HepG2 (cell line): ENCODE results near the gene TUBA4B. TPM values are rescaled to one million over a fixed set of nuclear protein-coding genes. Genes with fewer than 3 reads are reported as not detected.

Source experiments
- ATRX ChIP-seq: sonication (generic); formaldehyde crosslinking; IDR thresholded peaks from 2 replicates; pipeline ENCODE4 v1.4.0; 2020; ENCODE audit warnings: missing genetic modification reagents, borderline replicate concordance
- HDAC1 ChIP-seq: sonication (generic); formaldehyde crosslinking; IDR thresholded peaks from 2 replicates; pipeline ENCODE4 v1.5.1; 2020; ENCODE audit warnings: mild to moderate bottlenecking, missing genetic modification reagents
- KDM5A ChIP-seq: fragments of 200-600 bp; sonication (generic); IDR thresholded peaks from 2 replicates; pipeline ENCODE4 v1.7.0; 2018; ENCODE audit warnings: antibody characterized with exemption, mild to moderate bottlenecking, low read length, borderline replicate concordance
- MEF2D ChIP-seq: sonication (generic); formaldehyde crosslinking; IDR thresholded peaks from 2 replicates; pipeline ENCODE4 v1.5.1; 2020; ENCODE audit warnings: mild to moderate bottlenecking, missing genetic modification reagents
- RELA ChIP-seq: sonication (generic); formaldehyde crosslinking; IDR thresholded peaks from 2 replicates; pipeline ENCODE4 v1.4.0; 2020; ENCODE audit warnings: missing genetic modification reagents
- TBP ChIP-seq: sonication (generic); formaldehyde crosslinking; IDR thresholded peaks from 2 replicates; pipeline ENCODE4 v1.5.0; 2020; ENCODE audit warnings: missing genetic modification reagents
- U2AF1 ChIP-seq: fragments of 200-400 bp; formaldehyde crosslinking; optimal IDR thresholded peaks from 2 replicates; pipeline ENCODE3; 2017; ENCODE audit warnings: mild to moderate bottlenecking, low read depth, low read length
- U2AF2 ChIP-seq: fragments of 200-400 bp; formaldehyde crosslinking; IDR thresholded peaks from 2 replicates; pipeline ENCODE4 v1.6.1; 2017; ENCODE audit warnings: low read depth, mild to moderate bottlenecking, low read length
- ZBTB21 ChIP-seq: sonication (generic); formaldehyde crosslinking; IDR thresholded peaks from 2 replicates; pipeline ENCODE4 v1.4.0; 2020; ENCODE audit warnings: missing genetic modification reagents
- ZNF280B ChIP-seq: sonication (generic); formaldehyde crosslinking; IDR thresholded peaks from 2 replicates; pipeline ENCODE4 v1.5.0; 2020; ENCODE audit warnings: missing genetic modification reagents, mild to moderate bottlenecking, borderline replicate concordance
- ZNF556 ChIP-seq: sonication (generic); formaldehyde crosslinking; IDR thresholded peaks from 2 replicates; pipeline ENCODE4 v1.4.0; 2020; ENCODE audit warnings: mild to moderate bottlenecking, missing genetic modification reagents, borderline replicate concordance
- ZNF749 ChIP-seq: sonication (generic); formaldehyde crosslinking; IDR thresholded peaks from 2 replicates; pipeline ENCODE4 v1.8.0; 2022; ENCODE audit warnings: mild to moderate bottlenecking, missing genetic modification reagents, moderate library complexity, borderline replicate concordance
- ZSCAN22 ChIP-seq: sonication (generic); formaldehyde crosslinking; IDR thresholded peaks from 2 replicates; pipeline ENCODE4 v1.4.0; 2020; ENCODE audit warnings: mild to moderate bottlenecking, missing genetic modification reagents
- ZSCAN25 ChIP-seq: sonication (generic); formaldehyde crosslinking; IDR thresholded peaks from 2 replicates; pipeline ENCODE4 v1.8.0; 2022; ENCODE audit warnings: mild to moderate bottlenecking, missing genetic modification reagents
- polyA plus RNA-seq, 8 experiments: library from polyadenylated mRNA; depleted of rRNA in 3 of 8; stranded (reverse) in 7 of 8; unstranded in 1 of 8; fragments of >200 nt; fragmentation: Illumina TruSeq in 4 of 8; extraction: Trizol in 4 of 8; gene quantifications; 2 replicates each; pipeline versions ENCODE4 v1.2.1 to v1.2.3, GENCODE V29; 2011 to 2016; ENCODE audit warnings: low read depth in 4 of 8, missing spikeins in 1 of 8, mixed read lengths in 1 of 8; ENCODE audit not compliant: insufficient read depth in 1 of 8
- total RNA-seq, 5 experiments: library from RNA; depleted of rRNA; stranded (reverse); fragments of >200 nt; fragmentation: Illumina TruSeq; extraction: Trizol; gene quantifications; 2 replicates each; pipeline ENCODE4 v1.2.3, GENCODE V29; 2016; ENCODE audit warnings: low read depth in 1 of 5
- TF ChIP-seq, protein P1 (sequence below): sonication (generic); formaldehyde crosslinking; IDR thresholded peaks from 2 replicates; pipeline ENCODE4 v1.9.0; 2022; ENCODE audit warnings: low read depth, missing genetic modification reagents
- TF ChIP-seq, protein P2 (sequence below): IDR thresholded peaks from 2 replicates; pipeline ENCODE4 v1.6.1; 2018; ENCODE audit warnings: missing genetic modification reagents, mild to moderate bottlenecking, missing compliant biosample characterization
- TF ChIP-seq, protein P3 (sequence below): sonication (generic); formaldehyde crosslinking; IDR thresholded peaks from 2 replicates; pipeline ENCODE4 v1.8.0; 2022; ENCODE audit warnings: missing genetic modification reagents, mild to moderate bottlenecking, borderline replicate concordance

The TUBA4B gene
- total and polyA plus RNA-seq, 2 of the 13 experiments (the other 11 are each of a cell fraction or from before 2014, with no cell fraction given), result 0.18 to 0.22 TPM

DNA sequence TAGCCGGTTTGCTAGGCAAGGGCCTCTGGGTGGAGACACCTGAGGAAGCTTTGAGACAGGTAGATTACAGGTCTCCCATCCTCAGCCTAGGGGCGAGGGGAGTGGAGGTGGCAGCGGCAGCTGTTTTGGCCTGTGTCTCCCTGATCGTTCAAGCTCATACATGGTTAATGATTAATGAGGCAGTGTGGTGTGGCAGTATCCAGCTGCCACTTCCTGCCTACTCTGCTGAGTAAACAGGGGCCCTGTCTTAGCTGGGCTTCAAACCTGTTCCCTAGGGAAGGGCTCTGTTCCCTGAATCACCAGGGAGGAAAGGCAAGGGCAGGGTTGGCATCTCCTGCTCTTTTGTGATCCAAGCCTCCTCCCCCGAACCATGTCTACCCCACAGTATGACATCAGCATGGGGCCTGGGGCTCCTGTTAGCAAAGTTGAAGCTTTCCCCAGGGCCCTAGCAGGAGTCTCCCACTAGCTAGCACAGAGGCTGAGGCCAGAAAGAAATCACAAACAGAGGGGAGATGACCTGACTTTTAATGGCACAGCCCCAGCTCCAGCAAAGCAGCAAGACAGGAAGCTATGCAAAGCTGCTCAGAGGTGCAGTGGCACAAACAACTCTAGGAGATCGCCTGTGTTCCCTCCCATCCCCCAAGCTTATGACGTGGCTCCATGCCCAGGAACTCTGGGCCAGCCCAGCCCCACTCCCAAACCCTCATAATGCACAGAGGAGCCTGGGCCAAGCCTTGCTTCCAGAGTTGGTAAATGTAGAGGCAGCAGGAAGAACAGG lies 3.7 kb upstream of the TUBA4B start (continued):
- TF ChIP-seq ZNF280B (CRISPR knock-in tag), result peak; percentile 91; the same call in 1 of the 2 replicates
- TF ChIP-seq ZNF749, result 0 out of 2 replicates have a peak, but pooled peaks have one; percentile 33
- no peak for TF ChIP-seq TBP (CRISPR knock-in tag)
- peak; percentile 86 for TF ChIP-seq HDAC1 (CRISPR knock-in tag)
- no peak for TF ChIP-seq U2AF2
- TF ChIP-seq, protein P1, sequence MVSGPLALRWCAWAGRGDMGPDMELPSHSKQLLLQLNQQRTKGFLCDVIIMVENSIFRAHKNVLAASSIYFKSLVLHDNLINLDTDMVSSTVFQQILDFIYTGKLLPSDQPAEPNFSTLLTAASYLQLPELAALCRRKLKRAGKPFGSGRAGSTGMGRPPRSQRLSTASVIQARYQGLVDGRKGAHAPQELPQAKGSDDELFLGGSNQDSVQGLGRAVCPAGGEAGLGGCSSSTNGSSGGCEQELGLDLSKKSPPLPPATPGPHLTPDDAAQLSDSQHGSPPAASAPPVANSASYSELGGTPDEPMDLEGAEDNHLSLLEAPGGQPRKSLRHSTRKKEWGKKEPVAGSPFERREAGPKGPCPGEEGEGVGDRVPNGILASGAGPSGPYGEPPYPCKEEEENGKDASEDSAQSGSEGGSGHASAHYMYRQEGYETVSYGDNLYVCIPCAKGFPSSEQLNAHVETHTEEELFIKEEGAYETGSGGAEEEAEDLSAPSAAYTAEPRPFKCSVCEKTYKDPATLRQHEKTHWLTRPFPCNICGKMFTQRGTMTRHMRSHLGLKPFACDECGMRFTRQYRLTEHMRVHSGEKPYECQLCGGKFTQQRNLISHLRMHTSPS (CRISPR knock-in tag), result peak; percentile 97
- peak; percentile 53; the same call in 1 of the 2 replicates for TF ChIP-seq ZSCAN25 (CRISPR knock-in tag)
- TF ChIP-seq ZSCAN22 (CRISPR knock-in tag), result no peak
- TF ChIP-seq RELA, result peak; percentile 72; the same call in 1 of the 2 replicates
- TF ChIP-seq, protein P2, sequence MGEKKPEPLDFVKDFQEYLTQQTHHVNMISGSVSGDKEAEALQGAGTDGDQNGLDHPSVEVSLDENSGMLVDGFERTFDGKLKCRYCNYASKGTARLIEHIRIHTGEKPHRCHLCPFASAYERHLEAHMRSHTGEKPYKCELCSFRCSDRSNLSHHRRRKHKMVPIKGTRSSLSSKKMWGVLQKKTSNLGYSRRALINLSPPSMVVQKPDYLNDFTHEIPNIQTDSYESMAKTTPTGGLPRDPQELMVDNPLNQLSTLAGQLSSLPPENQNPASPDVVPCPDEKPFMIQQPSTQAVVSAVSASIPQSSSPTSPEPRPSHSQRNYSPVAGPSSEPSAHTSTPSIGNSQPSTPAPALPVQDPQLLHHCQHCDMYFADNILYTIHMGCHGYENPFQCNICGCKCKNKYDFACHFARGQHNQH (CRISPR knock-in tag), result peak; percentile 88
- peak; percentile 86 for TF ChIP-seq MEF2D
- TF ChIP-seq U2AF1, result no peak
- no peak; the same call in 1 of the 2 replicates for TF ChIP-seq KDM5A
- TF ChIP-seq ATRX (CRISPR knock-in tag), result no peak
- TF ChIP-seq ZBTB21 (CRISPR knock-in tag), result peak; percentile 31
- TF ChIP-seq, protein P3, sequence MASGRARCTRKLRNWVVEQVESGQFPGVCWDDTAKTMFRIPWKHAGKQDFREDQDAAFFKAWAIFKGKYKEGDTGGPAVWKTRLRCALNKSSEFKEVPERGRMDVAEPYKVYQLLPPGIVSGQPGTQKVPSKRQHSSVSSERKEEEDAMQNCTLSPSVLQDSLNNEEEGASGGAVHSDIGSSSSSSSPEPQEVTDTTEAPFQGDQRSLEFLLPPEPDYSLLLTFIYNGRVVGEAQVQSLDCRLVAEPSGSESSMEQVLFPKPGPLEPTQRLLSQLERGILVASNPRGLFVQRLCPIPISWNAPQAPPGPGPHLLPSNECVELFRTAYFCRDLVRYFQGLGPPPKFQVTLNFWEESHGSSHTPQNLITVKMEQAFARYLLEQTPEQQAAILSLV, result peak; percentile 49
- TF ChIP-seq ZNF556 (CRISPR knock-in tag), result peak; percentile 91
